CD4-positive, alpha-beta T cell treated with Interleukin-6 at 100 ng/mL for 8 hours (primary cell): ENCODE measurements around the gene RNF111.
A peak's percentile ranks its signal among the peaks of the same experiment; 100 is the strongest.

Source experiments
- DNase-seq: peaks from one replicate; pipeline ENCODE4 v3.0.0-alpha.2; 2020; ENCODE audit warnings: mixed read lengths, low spot score

The RNF111 gene

GRCh38 chr15:58987491-58988005 lies at the start of gene RNF111:
RNF111 (plus strand) TSS chr15:58987663; CDS start chr15:59030823, 43,160 bp downstream.
- DNase-seq = peak; percentile 92

- no peak for DNase-seq
Measured at GRCh38 chr15:58947179-58947578, 40.3 kb upstream of the RNF111 start.

- DNase-seq = no peak
Measured at GRCh38 chr15:58951388-58952007, 36.0 kb upstream of the RNF111 start.

GRCh38 chr15:58952751-58953150 lies 34.7 kb upstream of the RNF111 start:
- no peak for DNase-seq

GRCh38 chr15:58957101-58957973 lies 30.1 kb upstream of the RNF111 start:
- DNase-seq = peak; percentile 73

GRCh38 chr15:58958811-58959210 lies 28.7 kb upstream of the RNF111 start:
- DNase-seq = no peak

- DNase-seq = no peak
Measured at GRCh38 chr15:58962136-58962535, 25.3 kb upstream of the RNF111 start.

- DNase-seq = no peak
Measured at GRCh38 chr15:58962662-58963565, 24.5 kb upstream of the RNF111 start.

GRCh38 chr15:58966698-58967097 lies 20.8 kb upstream of the RNF111 start:
- no peak for DNase-seq

GRCh38 chr15:58967479-58967878 lies 20.0 kb upstream of the RNF111 start:
- DNase-seq = no peak

GRCh38 chr15:58977887-58978286 lies 9.6 kb upstream of the RNF111 start:
- no peak for DNase-seq

- DNase-seq = peak; percentile 32
Measured at GRCh38 chr15:58980351-58980939, 7.0 kb upstream of the RNF111 start.

GRCh38 chr15:58981808-58982475 lies 5.5 kb upstream of the RNF111 start:
- no peak for DNase-seq

- no peak for DNase-seq
Measured at GRCh38 chr15:58983261-58983660, 4.2 kb upstream of the RNF111 start.

- no peak for DNase-seq
Measured at GRCh38 chr15:58985443-58985842, 2.0 kb upstream of the RNF111 start.

GRCh38 chr15:58987036-58987435 lies 427 bp upstream of the RNF111 start:
- DNase-seq = no peak

- DNase-seq = peak; percentile 39
Measured at GRCh38 chr15:58988006-58988785, 733 bp downstream of the RNF111 start.

- DNase-seq = no peak
Measured at GRCh38 chr15:58992181-58992580, 4.7 kb downstream of the RNF111 start.

GRCh38 chr15:58994906-58995453 lies 7.5 kb downstream of the RNF111 start:
- no peak for DNase-seq

- no peak for DNase-seq
Measured at GRCh38 chr15:58999694-59000093, 12.2 kb downstream of the RNF111 start.
